ENCODE measurements around the gene DNLZ.

Gene DNLZ

DNA sequence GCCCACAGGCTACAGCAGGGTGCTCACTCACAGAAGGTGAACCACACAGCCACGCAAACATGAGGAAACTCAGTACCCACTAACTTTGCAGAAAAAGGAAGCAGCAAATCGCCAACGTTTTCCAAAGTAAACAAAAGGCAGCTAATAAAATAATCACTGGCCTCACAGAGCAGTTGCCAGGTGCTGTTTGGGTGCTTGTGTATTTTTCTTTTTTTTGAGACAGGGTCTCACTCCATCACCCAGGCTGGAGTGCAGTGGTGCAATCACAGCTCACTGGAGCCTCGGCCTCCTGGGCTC lies 32.6 kb upstream of the DNLZ start:
- DNase-seq (ENCODE audit: low spot score): no peak

DNA sequence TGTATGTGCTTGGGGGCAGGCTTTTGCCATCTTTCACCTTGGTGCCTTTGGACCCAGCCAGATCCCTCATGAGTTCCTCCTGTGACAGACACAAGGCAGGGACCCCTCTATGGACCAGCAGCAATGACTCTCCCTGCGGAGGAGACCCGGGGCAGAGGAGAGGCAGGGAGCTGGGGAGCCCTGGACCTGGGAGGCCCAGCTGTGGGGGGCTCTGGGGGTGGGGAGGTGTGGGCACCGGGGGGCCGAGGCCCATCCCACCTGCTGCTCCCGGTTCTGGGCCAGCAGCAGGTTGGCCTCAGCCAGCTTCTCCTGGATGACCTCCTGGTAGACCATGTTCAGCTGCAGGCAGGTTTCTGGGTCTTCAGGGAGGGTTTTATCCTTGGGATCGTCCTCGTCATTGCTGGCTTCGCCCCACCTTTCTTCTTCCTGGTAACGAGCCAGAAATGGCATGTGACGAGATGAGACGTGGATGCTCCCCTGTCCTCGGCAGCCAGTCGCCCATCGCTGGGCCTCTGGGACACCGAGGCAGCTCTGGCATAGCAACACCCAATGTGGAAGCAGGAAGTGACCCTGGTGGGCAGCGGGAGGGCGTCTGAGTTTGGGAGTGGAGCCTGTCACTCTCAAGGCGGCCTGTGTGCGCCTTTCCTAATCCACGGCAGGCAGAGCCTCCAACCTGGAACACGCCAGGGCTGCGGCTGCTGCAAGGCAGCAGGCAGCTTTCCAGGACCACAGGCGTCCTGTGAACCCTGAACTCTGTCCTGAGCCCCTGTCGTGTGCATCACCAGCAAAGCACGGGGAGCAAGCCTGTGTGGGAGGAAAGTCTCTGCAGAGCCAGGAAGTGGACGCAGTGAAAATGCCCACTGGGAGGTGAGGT lies 32.0 kb upstream of the DNLZ start:
- no peak for DNase-seq (ENCODE audit: low spot score)

DNA sequence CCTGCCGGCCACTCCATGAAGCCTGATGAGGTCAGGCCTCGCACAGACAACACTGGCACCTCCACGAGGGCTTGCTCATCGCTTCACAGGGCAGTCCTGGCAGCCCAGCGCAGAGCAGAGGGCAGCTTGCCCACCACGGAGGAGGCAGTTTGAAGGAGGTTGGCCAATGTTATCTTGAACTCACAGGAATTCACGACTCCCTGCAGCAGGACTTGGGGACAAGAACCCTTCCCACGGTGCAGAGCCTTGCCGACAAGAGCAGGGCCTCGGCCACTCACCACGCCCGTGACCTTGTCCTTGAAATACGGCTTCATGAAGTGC lies 31.4 kb upstream of the DNLZ start:
- DNase-seq (ENCODE audit: low spot score): no peak

DNA sequence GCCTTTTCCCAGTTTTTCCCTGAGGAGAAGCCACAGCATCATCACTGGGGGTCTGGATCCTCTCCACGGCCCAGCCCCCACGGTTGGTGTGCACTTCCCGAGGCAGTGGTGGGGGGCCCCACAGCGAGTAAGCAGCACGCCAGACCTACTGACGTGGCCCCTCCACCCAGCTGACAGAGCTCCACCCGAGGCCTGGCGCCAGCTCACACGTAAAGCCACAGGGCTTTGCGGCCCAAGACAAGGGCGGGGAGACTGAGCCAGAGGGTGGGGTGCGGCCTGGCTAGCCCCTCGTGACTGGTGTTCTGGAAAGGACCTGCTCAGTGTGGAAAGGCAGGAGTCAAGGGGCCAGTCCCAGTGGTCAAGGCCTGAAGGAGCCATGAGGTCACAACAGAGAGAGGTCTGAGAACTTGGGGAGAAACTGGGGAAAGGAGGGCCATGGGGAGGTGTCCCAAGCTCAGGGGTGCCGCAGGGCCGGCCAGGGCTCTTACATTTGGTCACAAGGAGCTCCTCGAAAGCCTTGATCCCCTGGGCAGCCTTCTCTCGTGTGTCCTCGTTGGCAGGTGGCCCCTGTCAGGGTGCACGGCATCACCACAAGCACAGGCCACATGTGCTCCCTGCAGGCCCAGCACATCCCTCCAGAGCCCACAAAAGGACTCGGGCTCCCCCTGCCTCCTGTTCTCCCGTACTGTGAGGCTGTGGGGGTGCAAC lies 30.9 kb upstream of the DNLZ start:
- no peak for DNase-seq (ENCODE audit: low spot score)

DNA sequence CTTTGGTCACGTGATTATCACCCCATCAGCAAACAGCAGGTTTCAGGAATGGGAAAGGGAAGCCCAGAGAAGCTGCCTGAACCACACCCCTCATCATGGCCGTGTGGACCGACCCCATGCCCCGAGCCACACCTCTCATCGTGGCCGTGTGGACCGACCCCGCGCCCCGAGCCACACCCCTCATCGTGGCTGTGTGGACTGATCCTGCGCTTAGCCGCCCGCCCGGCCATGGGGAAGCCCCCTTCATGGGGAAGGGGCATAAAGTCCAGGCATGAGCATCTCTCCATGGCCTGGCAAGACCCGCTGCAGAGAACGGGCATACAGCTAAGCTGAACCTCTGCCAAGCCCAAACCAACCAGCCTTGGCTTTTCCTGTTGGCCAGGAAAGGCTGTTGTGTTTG lies 30.0 kb upstream of the DNLZ start:
- no peak for DNase-seq (ENCODE audit: low spot score)

DNA sequence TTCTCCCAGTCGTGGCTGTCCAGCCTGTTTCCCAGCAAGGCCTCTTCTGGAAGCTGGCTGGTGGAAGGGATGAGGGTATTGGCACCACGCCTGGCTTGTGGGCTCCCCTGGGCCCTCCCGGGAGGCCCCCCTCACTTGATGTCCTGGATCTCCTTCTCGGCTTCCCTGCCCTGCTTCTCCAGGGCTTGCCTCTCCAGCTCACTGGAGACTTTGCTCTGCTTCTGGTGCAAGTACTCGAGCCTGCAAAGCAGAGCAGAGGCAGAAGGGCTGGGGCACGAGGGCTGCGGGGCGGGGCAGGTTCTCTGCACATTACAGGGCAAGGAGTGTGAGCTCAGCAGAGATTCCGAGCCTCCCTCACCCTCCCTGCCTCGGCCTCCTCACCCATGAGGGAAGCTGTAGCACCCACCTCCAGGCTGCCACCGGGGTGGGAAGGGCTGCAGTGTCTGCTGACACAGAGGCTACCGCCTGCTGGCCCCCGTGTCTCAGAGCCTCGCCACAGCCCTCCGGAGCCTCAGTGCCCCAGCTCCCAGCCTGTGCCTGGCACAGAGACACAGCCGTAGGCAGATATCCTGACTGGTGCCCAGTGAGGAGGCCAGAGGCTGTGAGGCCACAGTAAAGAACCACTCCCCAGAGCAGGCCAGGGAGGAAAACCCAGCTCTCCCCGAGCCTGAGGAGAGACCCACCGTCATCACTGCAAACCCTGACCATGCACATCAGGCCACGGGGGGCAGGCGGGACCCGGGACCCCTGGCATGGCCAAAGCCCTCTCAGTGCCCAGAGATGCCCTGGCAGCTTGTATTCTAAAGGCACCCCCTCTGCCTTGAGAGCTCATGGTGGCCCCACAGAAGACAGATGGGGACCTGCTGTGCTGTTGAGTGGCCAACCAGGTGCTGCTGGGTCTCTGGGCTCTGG lies 29.2 kb upstream of the DNLZ start:
- no peak for DNase-seq (ENCODE audit: low spot score)

DNA sequence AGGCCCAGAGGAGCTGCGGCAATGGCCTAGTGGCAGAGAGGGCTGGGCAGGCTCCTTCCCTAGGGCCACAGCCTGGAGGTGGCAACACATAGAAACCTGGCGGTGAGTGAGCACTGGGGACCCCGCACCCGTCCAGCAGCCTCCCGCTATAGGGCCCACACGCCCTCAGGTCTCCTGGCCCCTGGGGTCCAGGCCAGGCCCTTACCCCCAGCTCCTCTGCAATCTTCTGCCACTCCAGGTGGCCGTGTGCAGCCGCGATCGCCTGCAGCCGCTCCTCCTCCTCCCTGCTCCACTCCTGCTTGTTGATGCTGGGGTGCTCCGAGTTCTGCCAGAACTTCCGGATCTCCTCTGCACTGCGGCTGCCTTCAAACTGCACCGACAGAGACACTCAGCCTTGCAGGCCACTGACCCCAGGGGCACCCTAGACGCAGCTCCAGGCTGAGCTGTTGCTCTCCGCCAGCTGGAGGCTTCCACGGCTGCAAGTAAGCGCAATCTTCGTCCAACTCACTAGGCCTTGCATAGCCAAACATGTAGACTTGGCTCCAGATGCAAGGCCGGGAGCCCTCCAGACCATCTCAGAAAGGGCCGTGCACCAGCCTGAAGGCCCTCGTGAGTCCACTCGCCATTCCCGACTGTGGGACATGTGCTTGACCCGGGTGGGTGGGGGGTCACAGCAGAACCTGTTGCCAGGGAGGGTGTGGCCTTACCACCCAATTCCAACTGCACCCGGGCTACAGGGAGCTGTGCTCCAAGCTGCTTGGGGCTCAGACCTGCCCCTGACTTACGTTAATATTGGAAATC lies 28.4 kb upstream of the DNLZ start:
- DNase-seq (ENCODE audit: low spot score): no peak

DNA sequence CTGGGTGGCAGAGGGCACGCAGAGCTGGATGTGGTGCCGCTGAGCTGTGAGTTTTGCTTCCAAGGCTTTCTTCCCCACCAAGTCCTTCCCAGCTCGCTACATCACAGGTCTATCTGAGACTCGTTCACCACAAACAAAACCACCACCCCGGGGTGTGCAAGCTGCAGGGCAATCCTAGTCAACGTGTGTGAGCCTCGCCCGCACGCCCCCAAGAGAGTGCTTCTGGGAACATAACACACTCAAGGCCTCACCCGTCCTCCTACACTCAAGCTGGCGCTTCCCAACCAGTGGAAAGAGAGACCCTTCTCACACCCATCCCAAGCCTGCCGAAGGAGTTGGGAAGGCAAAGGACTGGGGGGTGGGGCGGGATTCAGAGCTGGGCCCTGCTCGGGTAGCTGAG lies 25.9 kb upstream of the DNLZ start:
- DNase-seq (ENCODE audit: low spot score): no peak

DNA sequence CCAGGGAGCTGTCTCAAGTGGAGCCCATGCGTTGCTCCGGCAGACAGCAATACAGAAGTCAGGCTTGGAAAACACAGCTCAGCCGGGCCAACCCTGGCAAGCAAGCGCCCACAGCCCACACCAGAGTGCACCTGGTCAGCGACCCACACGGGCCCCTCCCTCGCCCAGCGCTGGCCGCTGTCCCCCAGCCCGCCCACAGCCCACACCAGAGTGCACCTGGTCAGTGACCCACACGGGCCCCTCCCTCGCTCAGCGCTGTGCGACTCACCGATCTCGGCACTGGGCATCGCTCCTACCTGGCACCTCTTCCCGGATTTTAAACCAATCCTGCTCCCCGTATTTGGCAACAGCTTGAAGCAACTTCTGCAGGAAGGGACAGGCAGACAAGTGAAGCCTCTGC lies 23.7 kb upstream of the DNLZ start:
- no peak for DNase-seq (ENCODE audit: low spot score)

DNA sequence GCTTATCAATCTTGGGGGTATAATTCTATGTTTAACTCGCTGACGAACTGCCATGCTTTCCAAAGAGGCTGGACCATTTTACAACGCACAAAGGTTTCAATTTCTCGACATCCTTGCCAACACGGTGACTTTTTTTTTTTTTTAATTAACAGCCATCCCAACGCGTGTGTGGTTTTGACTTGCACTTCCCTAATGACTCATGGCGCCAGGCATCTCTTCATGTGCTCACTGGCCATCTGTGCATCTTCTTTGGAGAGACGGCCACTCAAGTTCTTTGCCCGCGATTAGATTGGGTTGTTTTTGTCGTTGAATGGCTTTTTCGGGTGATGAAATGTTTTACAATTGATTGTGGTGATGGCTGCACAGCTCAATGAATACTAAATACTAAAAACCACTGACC lies 22.5 kb upstream of the DNLZ start:
- DNase-seq (ENCODE audit: low spot score): no peak

DNA sequence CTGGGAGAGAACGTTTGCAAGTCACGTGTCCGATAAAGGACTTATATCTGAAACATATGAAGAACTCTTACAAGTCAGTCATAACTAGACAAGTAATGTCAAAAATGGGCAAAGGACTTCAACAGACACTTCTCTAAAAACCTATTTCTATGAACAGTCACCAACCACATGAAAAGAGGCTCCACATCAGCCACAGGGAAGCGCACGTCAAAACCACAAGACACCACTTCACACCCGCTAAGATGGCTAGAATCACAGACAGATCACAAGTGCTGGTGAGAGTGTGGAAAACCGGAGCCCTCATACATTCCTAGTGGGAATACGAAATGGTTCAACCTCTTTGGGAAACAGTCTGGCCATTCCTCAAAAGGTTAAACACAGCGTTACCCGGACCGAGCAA lies 21.5 kb upstream of the DNLZ start:
- DNase-seq (ENCODE audit: low spot score): no peak

DNA sequence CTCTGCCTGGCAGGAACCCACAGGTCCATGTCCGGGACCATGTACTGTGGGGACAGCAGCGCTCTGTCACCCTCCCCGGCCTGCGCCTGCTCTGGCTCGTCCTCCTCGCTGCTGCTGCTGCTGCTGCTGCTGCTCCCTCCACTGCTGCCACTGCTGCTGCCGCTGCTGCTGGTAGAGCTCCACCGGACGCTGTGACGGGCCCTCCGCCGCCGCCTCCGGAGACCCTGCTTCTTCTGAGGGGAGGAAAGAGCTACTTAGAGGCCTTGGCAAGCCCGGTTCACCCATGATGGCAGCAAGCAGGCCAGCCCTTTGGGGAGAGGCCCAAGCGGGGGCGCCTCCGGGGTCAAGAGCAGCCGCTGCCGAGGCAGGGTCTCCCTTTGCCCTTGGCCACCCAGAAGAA lies 19.9 kb upstream of the DNLZ start:
- no peak for DNase-seq (ENCODE audit: low spot score)

DNA sequence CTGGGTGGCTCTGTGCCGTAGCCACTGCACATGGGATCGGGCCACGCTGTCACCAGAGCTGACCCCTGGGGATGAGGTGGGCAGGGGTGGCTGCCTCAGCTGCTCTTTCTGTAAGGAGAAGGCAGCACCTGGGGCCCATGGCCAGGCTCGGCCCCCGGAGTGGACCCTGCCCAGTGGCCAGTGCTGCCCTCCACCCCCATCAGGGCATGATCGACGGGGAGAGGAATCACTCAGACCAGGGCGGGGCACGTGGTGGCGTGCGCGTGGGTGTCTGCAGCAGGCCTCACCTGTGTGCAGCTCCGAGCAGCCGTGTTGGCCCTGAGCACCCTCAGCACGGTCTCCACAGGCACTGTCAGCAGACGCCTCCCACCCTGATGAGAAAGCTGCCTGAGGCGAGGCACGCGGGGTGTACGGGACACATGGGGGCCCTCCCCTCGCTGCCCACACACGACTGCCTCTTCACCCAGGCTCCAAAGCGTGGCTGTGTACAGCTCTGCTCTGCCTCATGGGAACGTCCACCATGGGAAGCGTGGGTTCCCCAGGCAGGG lies 18.5 kb upstream of the DNLZ start:
- no peak for DNase-seq (ENCODE audit: low spot score)

DNA sequence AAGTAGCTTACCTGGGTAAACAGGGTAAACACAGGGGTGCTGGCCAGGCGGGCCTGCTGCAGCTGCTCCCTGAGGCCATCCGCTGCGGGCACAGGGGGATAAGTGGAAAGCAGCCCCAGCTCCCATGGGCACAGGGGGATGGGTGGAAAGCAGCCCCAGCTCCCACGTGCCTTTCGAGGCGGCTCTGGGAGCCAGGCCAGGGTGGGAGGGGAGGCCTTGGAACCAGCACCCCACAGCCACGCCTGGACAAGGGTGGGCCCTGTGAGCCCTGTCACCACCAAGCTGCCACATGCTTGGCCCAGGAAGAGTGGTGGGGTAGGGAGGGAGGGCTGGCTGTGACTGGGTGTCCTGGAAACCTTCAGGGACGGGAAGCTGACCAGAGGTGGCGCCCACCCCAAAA lies 17.8 kb upstream of the DNLZ start:
- DNase-seq (ENCODE audit: low spot score): no peak

DNA sequence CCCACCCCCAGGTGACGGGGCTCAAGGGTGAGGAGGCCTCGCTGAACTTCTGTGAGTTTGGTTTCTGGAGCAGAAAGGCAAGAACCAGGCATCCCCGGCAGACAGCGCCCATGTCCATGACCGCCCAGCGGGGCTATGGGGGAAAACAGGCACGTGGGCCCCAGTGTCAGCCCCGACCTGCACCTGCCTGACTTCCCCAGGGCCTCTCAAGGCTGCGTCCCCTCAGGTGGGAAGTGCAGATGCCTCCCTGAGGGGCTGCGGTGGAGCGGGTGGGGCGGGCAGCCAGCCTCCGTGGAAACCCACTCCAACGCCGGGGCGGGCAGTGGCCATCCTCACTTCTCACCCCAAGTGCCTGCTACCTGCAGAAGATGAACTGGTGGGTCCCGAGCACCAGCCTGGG lies 16.8 kb upstream of the DNLZ start:
- DNase-seq (ENCODE audit: low spot score): no peak

DNA sequence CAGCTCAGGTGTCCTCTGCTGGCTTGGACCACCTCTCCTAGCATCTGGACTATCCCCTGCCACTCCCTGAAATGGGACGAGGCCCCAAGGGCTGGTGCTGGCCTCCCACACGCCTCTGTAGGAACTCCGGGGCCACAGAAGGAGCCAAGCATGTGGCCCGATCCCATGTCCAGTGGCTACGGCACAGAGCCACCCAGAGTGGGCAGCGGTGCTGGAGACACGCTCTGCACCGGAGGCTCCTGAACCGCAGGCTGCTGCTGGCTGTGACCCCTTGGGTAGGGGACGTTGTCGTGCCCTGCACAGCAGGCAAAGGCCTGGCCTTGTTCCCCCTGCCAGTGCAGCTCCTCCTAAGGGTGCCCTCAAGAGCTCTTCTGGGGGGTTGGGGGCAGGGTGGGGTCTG lies 16.3 kb upstream of the DNLZ start:
- DNase-seq (ENCODE audit: low spot score): no peak

DNA sequence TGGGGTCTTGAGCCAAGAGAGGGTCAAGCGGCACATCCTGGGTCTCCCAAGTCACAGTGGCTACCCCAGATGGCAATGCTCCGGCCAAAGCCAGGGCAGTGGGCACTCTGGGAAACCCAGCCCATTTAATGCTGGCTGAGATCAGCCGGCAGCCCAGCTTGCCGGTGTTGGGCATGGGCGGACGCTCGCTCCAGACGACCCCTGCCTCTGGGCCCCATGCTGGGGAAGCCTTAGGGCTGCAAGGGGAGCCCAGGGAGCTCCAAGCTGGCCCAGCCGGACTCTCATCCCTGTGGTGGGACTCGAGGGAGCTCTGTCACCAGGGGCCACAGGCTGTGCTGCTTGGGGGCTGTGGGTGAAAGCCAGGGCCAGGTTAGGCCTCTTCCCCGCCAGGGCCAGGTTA lies 15.9 kb upstream of the DNLZ start:
- DNase-seq (ENCODE audit: low spot score): no peak

DNA sequence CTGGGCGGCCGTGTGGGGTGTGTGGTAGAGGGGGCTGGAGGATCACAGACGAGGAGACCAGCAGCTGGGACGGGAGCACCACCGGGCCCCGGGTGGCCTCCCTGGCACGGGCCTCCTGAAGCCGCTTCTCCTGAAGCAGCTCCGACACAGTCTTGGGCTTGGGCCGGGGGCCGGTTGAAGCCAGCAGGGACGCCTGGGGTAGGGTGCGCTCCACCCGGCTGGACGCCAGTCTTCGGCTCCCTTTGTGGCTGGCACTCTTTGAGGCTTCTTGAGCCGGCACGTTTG lies 15.4 kb upstream of the DNLZ start:
- DNase-seq (ENCODE audit: low spot score): no peak

DNA sequence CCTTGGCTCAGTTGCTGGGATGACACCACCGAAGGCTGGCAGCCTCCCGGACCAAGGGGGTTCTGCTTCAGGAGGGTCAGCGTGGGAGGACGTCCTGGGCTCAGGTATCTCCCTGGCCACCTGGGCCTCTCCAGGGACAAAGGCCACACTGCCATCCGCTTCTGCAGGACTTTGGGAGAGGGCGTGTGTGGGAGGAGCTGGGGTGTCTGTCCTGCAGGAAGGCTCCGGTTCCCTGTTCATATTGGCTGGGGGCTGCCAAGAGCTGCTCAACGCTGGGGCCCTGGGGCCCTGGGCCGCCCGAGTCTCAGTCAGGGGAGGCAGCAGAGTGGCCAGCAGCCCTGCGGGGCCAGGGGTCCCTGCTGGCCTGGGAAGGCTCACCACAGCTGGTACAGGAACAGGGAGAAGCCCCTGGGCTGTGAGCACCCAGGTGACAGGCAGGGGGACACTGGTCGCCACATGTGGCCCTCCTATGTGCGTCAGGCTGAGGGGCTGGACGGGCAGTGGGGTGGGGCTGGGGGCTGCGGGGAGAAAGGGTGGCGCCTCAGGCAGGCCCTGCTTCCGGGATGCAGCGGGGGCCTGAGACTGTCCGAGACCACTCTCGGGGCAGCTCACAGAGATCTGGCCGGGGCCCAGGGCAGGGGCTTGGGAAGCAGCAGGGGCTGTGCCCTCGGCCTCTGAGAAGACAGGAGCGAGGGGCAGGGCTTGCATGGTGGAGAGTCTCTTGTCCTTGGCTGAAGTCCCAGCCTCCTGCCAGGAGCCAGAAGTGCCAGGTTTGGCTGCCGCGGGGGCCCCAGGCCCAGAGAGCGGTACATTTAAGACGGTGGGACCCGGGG lies 14.8 kb upstream of the DNLZ start:
- DNase-seq (ENCODE audit: low spot score): no peak

DNA sequence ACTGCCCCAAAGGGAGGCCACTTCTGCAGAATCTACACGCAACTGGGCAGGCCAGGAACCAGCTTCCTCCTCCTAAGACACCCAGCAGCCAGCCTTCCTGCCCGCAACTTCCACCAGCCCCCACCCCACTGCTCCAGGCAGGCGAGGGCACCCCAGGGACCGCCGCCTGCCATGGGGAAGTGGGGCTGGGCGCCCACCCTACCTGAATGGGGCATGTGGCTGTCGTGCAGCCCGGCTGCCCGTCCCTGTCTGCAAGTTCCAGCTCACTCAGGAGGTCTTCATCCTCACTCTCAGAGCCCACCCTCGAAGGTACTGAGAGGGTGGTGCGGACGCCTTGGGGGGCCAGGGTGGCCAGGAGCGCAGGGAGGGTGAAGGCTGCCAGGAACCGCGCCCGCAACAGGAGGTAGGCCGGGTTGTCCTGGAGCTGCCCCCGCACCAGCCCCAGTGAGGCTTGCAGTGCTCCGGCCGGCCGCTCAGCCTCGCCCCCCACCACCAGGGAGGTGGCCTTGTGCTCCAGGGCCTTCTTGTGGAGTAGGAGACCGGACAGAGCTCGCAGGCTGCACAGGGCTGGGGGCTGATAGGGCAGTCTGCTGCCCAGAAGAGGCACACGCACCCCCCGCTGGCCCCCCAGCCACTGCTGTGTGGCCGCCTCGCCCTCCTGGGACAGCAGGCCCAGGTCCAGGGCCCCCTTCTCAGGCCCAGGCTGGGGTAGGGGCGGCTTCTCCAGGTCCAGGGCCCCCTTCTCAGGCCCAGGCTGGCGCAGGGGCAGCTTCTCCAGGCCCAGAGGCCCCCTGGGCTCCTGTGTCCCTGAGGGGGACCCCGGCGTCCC lies 14.0 kb upstream of the DNLZ start:
- no peak for DNase-seq (ENCODE audit: low spot score)
